GM12878 (cell line): ENCODE measurements around the gene RASGRF2. TPM values are rescaled to one million over a fixed set of nuclear protein-coding genes. Genes with fewer than 3 reads are reported as not detected.

Source experiments
- ATAC-seq: fragments of 200-7000 bp; cut with Tn5 transposase; 3 replicates; pipeline ENCODE4 v1.9.1; 2020; ENCODE audit warnings: mild to moderate bottlenecking, moderate library complexity
- BruUV-seq: library from RNA; stranded (reverse); fragments of 400-500 nt; replicated peaks from 2 replicates; lab custom pipeline; 2021; lab: Mats Ljungman, UMichigan
- CTCF ChIA-PET: fragments of 300-600 bp; sonication (Branson Sonifier 250); formaldehyde crosslinking; extraction: SDS; loops from one replicate; lab custom pipeline; 2021; ENCODE audit warnings: inconsistent platforms; lab: Yijun Ruan, JAX
- POLR2A ChIA-PET: fragments of 350-600 bp; formaldehyde crosslinking; extraction: SDS; loops from one replicate; lab custom pipeline; 2021; ENCODE audit warnings: inconsistent platforms; lab: Charles Lee
- RAD21 ChIA-PET: fragments of 300-600 bp; sonication (Branson Sonifier 250); formaldehyde crosslinking; loops from one replicate; lab custom pipeline; 2023; ENCODE audit warnings: antibody characterized with exemption; ENCODE audit not compliant: unreplicated experiment; lab: Charles Lee
- SMC1A ChIA-PET: fragments of 300-600 bp; sonication (Branson Sonifier 250); formaldehyde crosslinking; loops from one replicate; lab custom pipeline; 2023; ENCODE audit not compliant: unreplicated experiment, uncharacterized antibody; lab: Charles Lee
- DNase-seq: peaks from one replicate; pipeline ENCODE4 v3.0.0-alpha.2; 2011; ENCODE audit warnings: low read depth, low spot score
- FAIRE-seq: peaks from 3 replicates; lab custom pipeline; 2011; peaks lifted over from hg19 to GRCh38; lab: Jason Lieb, UNC
- H2AFZ ChIP-seq: 2 replicates; pipeline ENCODE4 v1.6.0; 2011; ENCODE audit warnings: low read depth, low read length, control low read depth; ENCODE audit not compliant: control insufficient read depth
- H3K27ac ChIP-seq: 2 replicates; pipeline ENCODE4 v1.5.1; 2011; ENCODE audit warnings: control low read depth; ENCODE audit not compliant: control insufficient read depth, insufficient read depth
- H3K27me3 ChIP-seq, 2 experiments: replicated peaks in 1 of 2; 2 replicates each; pipeline versions ENCODE4 v1.6.0 to v1.6.1; 2011; ENCODE audit warnings: low read length in 1 of 2; ENCODE audit not compliant: control insufficient read depth in 2 of 2, insufficient read depth in 2 of 2
- H3K36me3 ChIP-seq, 2 experiments: 2 replicates each; pipeline ENCODE4 v1.5.1; 2011; ENCODE audit warnings: low read length in 1 of 2; ENCODE audit not compliant: control insufficient read depth in 2 of 2, insufficient read depth in 2 of 2
- H3K4me1 ChIP-seq: 2 replicates; pipeline ENCODE4 v1.6.1; 2011; ENCODE audit warnings: mild to moderate bottlenecking, low read length, moderate library complexity, mixed read lengths; ENCODE audit not compliant: control insufficient read depth, insufficient read depth
- H3K4me2 ChIP-seq: 2 replicates; pipeline ENCODE4 v1.6.0; 2011; ENCODE audit warnings: control low read depth; ENCODE audit not compliant: control insufficient read depth, insufficient read depth
- H3K4me3 ChIP-seq: fragments of 200-600 bp; sonication (generic); 2 replicates; pipeline ENCODE4 v1.5.1; 2016
- H3K79me2 ChIP-seq: 2 replicates; pipeline ENCODE4 v1.6.0; 2011; ENCODE audit warnings: low read length; ENCODE audit not compliant: control insufficient read depth, insufficient read depth
- H3K9ac ChIP-seq: 2 replicates; pipeline ENCODE4 v1.8.0; 2011; ENCODE audit warnings: low read length, control low read depth, mixed read lengths; ENCODE audit not compliant: control insufficient read depth, insufficient read depth
- H3K9me3 ChIP-seq: replicated peaks from 3 replicates; pipeline ENCODE4 v1.5.1; 2011; ENCODE audit warnings: mild to moderate bottlenecking, low read length; ENCODE audit not compliant: control insufficient read depth, insufficient read depth
- H4K20me1 ChIP-seq: 2 replicates; pipeline ENCODE4 v1.6.0; 2011; ENCODE audit not compliant: control insufficient read depth, insufficient read depth
- ASH2L ChIP-seq: fragments of 300-600, 200-600 bp; sonication (generic); IDR thresholded peaks from 2 replicates; pipeline ENCODE4 v1.6.1; 2017; ENCODE audit warnings: low read depth, mild to moderate bottlenecking, borderline replicate concordance
- CHD2 ChIP-seq: IDR thresholded peaks from 2 replicates; pipeline ENCODE4 v1.6.1; 2011; ENCODE audit warnings: low read depth, low read length, improper control_type of control experiment, borderline replicate concordance
- CREM ChIP-seq: IDR thresholded peaks from 2 replicates; pipeline ENCODE4 v1.6.1; 2014; ENCODE audit warnings: antibody characterized with exemption, low read depth
- E4F1 ChIP-seq: fragments of 450-650 bp; IDR thresholded peaks from 2 replicates; pipeline ENCODE4 v1.6.1; 2018; ENCODE audit warnings: borderline replicate concordance, mild to moderate bottlenecking; ENCODE audit not compliant: partially characterized antibody
- FOS ChIP-seq: IDR thresholded peaks from 3 replicates; pipeline ENCODE4 v1.6.1; 2011; ENCODE audit warnings: borderline replicate concordance; ENCODE audit not compliant: insufficient read length; ENCODE audit errors: extremely low read depth
- JUND ChIP-seq: IDR thresholded peaks from 2 replicates; pipeline ENCODE4 v1.6.1; 2012; ENCODE audit warnings: low read depth, mild to moderate bottlenecking, low read length, improper control_type of control experiment, moderate library complexity
- KAT2A ChIP-seq: conservative IDR thresholded peaks from 2 replicates; pipeline ENCODE4 v1.6.1; 2011; ENCODE audit warnings: low read depth, low read length; ENCODE audit not compliant: control insufficient read depth
- NFXL1 ChIP-seq: fragments of 450-650 bp; IDR thresholded peaks from 2 replicates; pipeline ENCODE4 v1.6.1; 2017; ENCODE audit warnings: antibody characterized with exemption, mild to moderate bottlenecking, borderline replicate concordance
- NFYB ChIP-seq: IDR thresholded peaks from 2 replicates; pipeline ENCODE4 v1.6.1; 2011; ENCODE audit warnings: low read depth, mild to moderate bottlenecking, low read length, improper control_type of control experiment, moderate library complexity; ENCODE audit not compliant: insufficient read depth
- NKRF ChIP-seq: fragments of 450-650 bp; conservative IDR thresholded peaks from 2 replicates; pipeline ENCODE4 v1.6.1; 2017; ENCODE audit warnings: mild to moderate bottlenecking, moderate library complexity
- NR2C1 ChIP-seq: fragments of 450-650 bp; IDR thresholded peaks from 2 replicates; pipeline ENCODE4 v1.6.1; 2017; ENCODE audit warnings: antibody characterized with exemption, mild to moderate bottlenecking, moderate library complexity
- REST ChIP-seq: IDR thresholded peaks from 2 replicates; pipeline ENCODE4 v1.6.1; 2012; ENCODE audit warnings: mild to moderate bottlenecking, low read depth, low read length
- SMAD1 ChIP-seq: fragments of 450-650 bp; IDR thresholded peaks from 2 replicates; pipeline ENCODE4 v1.6.1; 2018; ENCODE audit warnings: mild to moderate bottlenecking, low read depth; ENCODE audit not compliant: partially characterized antibody
- SMAD5 ChIP-seq: IDR thresholded peaks from 2 replicates; pipeline ENCODE4 v1.6.1; 2016; ENCODE audit warnings: antibody characterized with exemption, low read depth
- STAT3 ChIP-seq: IDR thresholded peaks from 2 replicates; pipeline ENCODE4 v1.6.1; 2011; ENCODE audit warnings: low read depth, low read length, improper control_type of control experiment
- ZBED1 ChIP-seq: IDR thresholded peaks from 2 replicates; pipeline ENCODE4 v1.6.1; 2016; ENCODE audit warnings: borderline replicate concordance
- ZNF207 ChIP-seq: fragments of 450-650 bp; IDR thresholded peaks from 2 replicates; pipeline ENCODE4 v1.6.1; 2014; ENCODE audit warnings: antibody characterized with exemption, mild to moderate bottlenecking, borderline replicate concordance
- WGBS: methylation state at CpG from one replicate; pipeline ENCODE4 v1.1.6; 2016; ENCODE audit warnings: low lambda C conversion rate; ENCODE audit not compliant: insufficient replicate concordance, insufficient coverage; ENCODE audit errors: missing lambda C conversion rate; 5-methylcytosine and 5-hydroxymethylcytosine counted together
- in situ Hi-C: fragments of 300-500 bp; cut with MboI; formaldehyde crosslinking; loops from 9 replicates; pipeline ENCODE4 v1.14.3; 2018; ENCODE audit warnings: mixed read lengths
- intact Hi-C: fragments of 100-400 bp; cut with micrococcal nuclease; formaldehyde crosslinking; loops from one replicate; pipeline ENCODE4 v1.14.2; 2022; ENCODE audit not compliant: unreplicated experiment
- polyA plus RNA-seq, 11 experiments: library from polyadenylated mRNA; depleted of rRNA in 4 of 11; unstranded in 6 of 11; stranded (reverse) in 5 of 11; fragments of >200 nt; fragmentation: Nextera tagmentation in 4 of 11; fragmentation: Illumina TruSeq in 1 of 11; extraction: Ambion mirVana in 4 of 11; extraction: Trizol in 1 of 11; gene quantifications; 1 replicate in 1 of 11; 2 replicates in 10 of 11; pipeline versions ENCODE4 v1.2.1 to v1.2.3, GENCODE V29; 2011 to 2016; ENCODE audit warnings: inconsistent platforms in 2 of 11, missing spikeins in 2 of 11, low read depth in 1 of 11
- total RNA-seq, 4 experiments: library from RNA; depleted of rRNA in 3 of 4; stranded (reverse); fragments of >200 nt in 3 of 4; fragmentation: Illumina TruSeq in 1 of 4; extraction: Trizol in 1 of 4; gene quantifications; 2 replicates each; pipeline versions ENCODE4 v1.2.1 to v1.2.3, GENCODE V29; 2013 to 2021

RASGRF2 gene
- total and polyA plus RNA-seq, 10 of the 15 experiments (the other 5 are each of a cell fraction or from before 2014, with no cell fraction given), result 0.05 to 0.24 (median 0.07) TPM

- no peak for TF ChIP-seq CREM
- no peak for TF ChIP-seq NFYB
- TF ChIP-seq ZNF207, result no peak
- no peak for TF ChIP-seq ASH2L
- no peak for TF ChIP-seq SMAD5
- TF ChIP-seq FOS, result no peak
These were observed 27.1 kb upstream of the RASGRF2 start (continued) for GRCh38 chr5:80933036-80933435.

GRCh38 chr5:80934751-80935150, 25.4 kb upstream of the RASGRF2 start:
- SMC1A ChIA-PET, result no interaction called here
- no peaks in the 10 kb centered on the region for H4K20me1 ChIP-seq
- TF ChIP-seq JUND (no peak), KAT2A (no peak), STAT3 (no peak), NFXL1 (no peak), ZNF207 (no peak), CHD2 (no peak), E4F1 (no peak), NKRF (no peak), NR2C1 (no peak), SMAD1 (no peak), ZBED1 (no peak), REST (no peak)

More at GRCh38 chr5:80934751-80935150, 25.4 kb upstream of the RASGRF2 start:
- intact Hi-C loops (no loop called here), in situ Hi-C loops (no loop called here)
- WGBS, result 81% methylated on average over 4 of the region's 4 CpGs
- Histone ChIP-seq H3K4me1 (no peaks in the 10 kb centered on the region), H3K27ac (no peak overlapping the region), H3K79me2 (no peaks in the 10 kb centered on the region), H3K9ac (no peak overlapping the region), H3K9me3 (no peaks in the 10 kb centered on the region), H3K27me3 (no peaks in the 10 kb centered on the region; a peak in 1 of 4 replicates), H3K36me3 (no peaks in the 10 kb centered on the region), H3K4me2 (no peak overlapping the region), H3K4me3 (no peak overlapping the region), H2AFZ (no peak overlapping the region)
- DNase-seq, result no peak
- no TSS peak for BruUV-seq
- POLR2A ChIA-PET, result interaction anchor here (0.6 kb wide), 1 partner anchor 256 kb away, joined by 3 read pairs; no protein-coding TSS in a partner anchor
- FAIRE-seq, result no peak
- RAD21 ChIA-PET, result no interaction called here
- ATAC-seq, result no peak
- CTCF ChIA-PET, result interaction anchor here (0.7 kb wide), 1 partner anchor 18 kb away, joined by 3 read pairs; no protein-coding TSS in a partner anchor
